Measurements from ENCODE around the gene ZFHX3. TPM values are rescaled to one million over a fixed set of nuclear protein-coding genes. Genes with fewer than 3 reads are reported as not detected.

Gene ZFHX3
- total and polyA plus RNA-seq, 9 of the 15 experiments (the other 6 are each of a cell fraction or from before 2014, with no cell fraction given): 0.01 to 0.23 (median 0.06) TPM; not detected in 4

DNA sequence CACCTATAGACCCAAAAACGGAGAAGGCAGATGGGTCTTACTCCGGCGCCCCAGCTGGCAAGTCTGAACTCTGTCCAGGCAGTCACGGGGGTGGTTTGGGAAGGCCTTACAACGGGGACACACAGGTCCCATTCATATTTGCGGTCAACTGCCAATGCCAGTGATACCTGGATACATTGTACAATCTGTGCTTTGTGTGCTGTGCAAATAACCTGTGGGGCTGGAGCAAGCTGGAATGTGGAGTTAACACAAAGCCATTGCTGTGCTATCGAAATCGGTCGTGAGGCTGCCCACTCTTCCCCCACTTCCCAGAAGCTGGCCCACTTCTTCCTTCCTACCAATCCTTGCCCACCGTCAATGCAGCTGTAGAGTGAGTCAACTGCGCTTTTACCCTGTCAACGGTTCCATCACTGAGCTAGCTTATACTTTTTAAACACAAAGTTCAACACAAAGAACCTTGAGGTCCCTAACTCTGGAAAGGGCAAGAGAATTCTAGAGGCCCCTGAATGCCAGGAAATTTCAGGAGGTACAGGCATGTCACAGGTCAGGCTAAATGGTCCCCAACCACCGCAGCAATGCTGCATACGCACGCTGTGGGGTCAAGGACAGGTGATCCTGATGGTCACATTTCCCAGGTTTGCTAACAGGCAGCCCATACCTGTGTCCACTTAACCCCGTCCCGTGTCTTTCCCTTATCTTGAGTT is 122.8 kb downstream of the ZFHX3 start (continued):
- no peak for TF ChIP-seq ZNF232 (CRISPR knock-in tag; IDR thresholded peaks at IDR 0.05)
- TF ChIP-seq TSC22D4 (tag; IDR thresholded peaks at IDR 0.05): no peak
- TF ChIP-seq, protein P1, sequence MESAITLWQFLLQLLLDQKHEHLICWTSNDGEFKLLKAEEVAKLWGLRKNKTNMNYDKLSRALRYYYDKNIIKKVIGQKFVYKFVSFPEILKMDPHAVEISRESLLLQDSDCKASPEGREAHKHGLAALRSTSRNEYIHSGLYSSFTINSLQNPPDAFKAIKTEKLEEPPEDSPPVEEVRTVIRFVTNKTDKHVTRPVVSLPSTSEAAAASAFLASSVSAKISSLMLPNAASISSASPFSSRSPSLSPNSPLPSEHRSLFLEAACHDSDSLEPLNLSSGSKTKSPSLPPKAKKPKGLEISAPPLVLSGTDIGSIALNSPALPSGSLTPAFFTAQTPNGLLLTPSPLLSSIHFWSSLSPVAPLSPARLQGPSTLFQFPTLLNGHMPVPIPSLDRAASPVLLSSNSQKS (CRISPR knock-in tag; IDR thresholded peaks at IDR 0.05): no peak
- TF ChIP-seq ZNF766 (CRISPR knock-in tag; conservative IDR thresholded peaks at IDR 0.05): no peak
- no peak for TF ChIP-seq XRCC5 (IDR thresholded peaks at IDR 0.05; ENCODE audit: low read depth, low read length)
- TF ChIP-seq ZNF778 (CRISPR knock-in tag; IDR thresholded peaks at IDR 0.05): no peak
- TF ChIP-seq, protein P2, sequence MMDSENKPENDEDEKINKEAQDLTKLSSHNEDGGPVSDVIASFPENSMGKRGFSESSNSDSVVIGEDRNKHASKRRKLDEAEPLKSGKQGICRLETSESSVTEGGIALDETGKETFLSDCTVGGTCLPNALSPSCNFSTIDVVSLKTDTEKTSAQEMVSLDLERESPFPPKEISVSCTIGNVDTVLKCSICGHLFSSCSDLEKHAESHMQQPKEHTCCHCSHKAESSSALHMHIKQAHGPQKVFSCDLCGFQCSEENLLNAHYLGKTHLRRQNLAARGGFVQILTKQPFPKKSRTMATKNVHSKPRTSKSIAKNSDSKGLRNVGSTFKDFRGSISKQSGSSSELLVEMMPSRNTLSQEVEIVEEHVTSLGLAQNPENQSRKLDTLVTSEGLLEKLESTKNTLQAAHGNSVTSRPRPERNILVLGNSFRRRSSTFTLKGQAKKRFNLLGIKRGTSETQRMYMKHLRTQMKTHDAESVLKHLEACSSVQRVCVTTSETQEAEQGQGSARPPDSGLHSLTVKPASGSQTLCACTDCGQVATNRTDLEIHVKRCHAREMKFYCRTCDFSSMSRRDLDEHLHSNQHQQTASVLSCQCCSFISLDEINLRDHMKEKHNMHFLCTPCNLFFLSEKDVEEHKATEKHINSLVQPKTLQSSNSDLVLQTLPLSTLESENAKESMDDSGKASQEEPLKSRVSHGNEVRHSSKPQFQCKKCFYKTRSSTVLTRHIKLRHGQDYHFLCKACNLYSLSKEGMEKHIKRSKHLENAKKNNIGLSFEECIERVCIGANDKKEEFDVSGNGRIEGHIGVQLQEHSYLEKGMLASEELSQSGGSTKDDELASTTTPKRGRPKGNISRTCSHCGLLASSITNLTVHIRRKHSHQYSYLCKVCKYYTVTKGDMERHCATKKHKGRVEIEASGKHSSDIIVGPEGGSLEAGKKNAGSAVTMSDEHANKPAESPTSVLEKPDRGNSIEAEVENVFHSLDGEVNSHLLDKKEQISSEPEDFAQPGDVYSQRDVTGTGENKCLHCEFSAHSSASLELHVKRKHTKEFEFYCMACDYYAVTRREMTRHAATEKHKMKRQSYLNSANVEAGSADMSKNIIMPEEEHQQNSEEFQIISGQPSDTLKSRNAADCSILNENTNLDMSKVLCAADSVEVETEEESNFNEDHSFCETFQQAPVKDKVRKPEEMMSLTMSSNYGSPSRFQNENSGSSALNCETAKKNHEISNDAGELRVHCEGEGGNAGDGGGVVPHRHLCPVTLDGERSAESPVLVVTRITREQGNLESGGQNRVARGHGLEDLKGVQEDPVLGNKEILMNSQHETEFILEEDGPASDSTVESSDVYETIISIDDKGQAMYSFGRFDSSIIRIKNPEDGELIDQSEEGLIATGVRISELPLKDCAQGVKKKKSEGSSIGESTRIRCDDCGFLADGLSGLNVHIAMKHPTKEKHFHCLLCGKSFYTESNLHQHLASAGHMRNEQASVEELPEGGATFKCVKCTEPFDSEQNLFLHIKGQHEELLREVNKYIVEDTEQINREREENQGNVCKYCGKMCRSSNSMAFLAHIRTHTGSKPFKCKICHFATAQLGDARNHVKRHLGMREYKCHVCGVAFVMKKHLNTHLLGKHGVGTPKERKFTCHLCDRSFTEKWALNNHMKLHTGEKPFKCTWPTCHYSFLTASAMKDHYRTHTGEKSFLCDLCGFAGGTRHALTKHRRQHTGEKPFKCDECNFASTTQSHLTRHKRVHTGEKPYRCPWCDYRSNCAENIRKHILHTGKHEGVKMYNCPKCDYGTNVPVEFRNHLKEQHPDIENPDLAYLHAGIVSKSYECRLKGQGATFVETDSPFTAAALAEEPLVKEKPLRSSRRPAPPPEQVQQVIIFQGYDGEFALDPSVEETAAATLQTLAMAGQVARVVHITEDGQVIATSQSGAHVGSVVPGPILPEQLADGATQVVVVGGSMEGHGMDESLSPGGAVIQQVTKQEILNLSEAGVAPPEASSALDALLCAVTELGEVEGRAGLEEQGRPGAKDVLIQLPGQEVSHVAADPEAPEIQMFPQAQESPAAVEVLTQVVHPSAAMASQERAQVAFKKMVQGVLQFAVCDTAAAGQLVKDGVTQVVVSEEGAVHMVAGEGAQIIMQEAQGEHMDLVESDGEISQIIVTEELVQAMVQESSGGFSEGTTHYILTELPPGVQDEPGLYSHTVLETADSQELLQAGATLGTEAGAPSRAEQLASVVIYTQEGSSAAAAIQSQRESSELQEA (IDR thresholded peaks at IDR 0.05; ENCODE audit: low read depth): no peak
- TF ChIP-seq HCFC1 (IDR thresholded peaks at IDR 0.05; ENCODE audit: low read depth, low read length): no peak
- TF ChIP-seq ZNF644 (tag; IDR thresholded peaks at IDR 0.05; ENCODE audit: low read depth): no peak

All from K562 (cell line).